Vagina (tissue), 2 donors: ENCODE measurements around the gene SPDYE3.
"Not testable (repeated sequence)": the region's sequence is repeated elsewhere in the genome, so short reads cannot be mapped to it uniquely, and the experiment has no call there.

Source experiments
- POLR2A ChIP-seq, 2 donors: fragments of 450-650 bp; IDR thresholded peaks; one replicate each; pipeline ENCODE4 v1.6.1; 2017; ENCODE audit warnings: antibody characterized with exemption in 2 of 2, mild to moderate bottlenecking in 2 of 2, moderate library complexity in 2 of 2
- POLR2AphosphoS5 ChIP-seq, 2 donors: sonication (generic); formaldehyde crosslinking; IDR thresholded peaks; one replicate each; pipeline ENCODE4 v1.9.0; 2017; ENCODE audit warnings: antibody characterized with exemption in 2 of 2, mild to moderate bottlenecking in 2 of 2, low read depth in 1 of 2; ENCODE audit not compliant: insufficient read depth in 1 of 2
- TF ChIP-seq, protein P1 (sequence below), 3 experiments: fragments of 450-650 bp in 2 of 3; fragments of 200-600 bp in 1 of 3; sonication (generic) in 1 of 3; IDR thresholded peaks; one replicate each; pipeline ENCODE4 v1.5.1; 2017 to 2019; ENCODE audit warnings: antibody characterized with exemption in 3 of 3, mild to moderate bottlenecking in 2 of 3, moderate library complexity in 2 of 3

DNA sequence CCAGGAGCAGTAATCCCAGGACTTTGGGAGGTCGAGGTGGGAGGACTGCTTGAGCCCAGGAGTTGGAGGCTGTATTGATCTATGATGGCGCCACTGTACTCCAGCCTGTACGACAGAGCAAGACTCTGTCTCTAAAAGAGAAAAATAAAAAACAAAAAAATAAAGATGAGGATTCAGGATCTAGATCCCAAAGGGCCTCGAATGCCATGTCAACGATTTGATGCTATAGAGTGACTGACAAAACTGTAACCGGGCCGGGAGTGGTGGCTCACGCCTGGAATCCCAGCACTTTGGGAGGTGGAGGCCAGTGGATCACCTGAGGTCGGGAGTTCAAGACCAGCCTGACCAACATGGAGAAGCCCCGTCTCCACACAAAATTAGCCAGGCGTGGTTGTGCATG, 38.6 kb upstream of the SPDYE3 start:
- TF ChIP-seq, protein P1, sequence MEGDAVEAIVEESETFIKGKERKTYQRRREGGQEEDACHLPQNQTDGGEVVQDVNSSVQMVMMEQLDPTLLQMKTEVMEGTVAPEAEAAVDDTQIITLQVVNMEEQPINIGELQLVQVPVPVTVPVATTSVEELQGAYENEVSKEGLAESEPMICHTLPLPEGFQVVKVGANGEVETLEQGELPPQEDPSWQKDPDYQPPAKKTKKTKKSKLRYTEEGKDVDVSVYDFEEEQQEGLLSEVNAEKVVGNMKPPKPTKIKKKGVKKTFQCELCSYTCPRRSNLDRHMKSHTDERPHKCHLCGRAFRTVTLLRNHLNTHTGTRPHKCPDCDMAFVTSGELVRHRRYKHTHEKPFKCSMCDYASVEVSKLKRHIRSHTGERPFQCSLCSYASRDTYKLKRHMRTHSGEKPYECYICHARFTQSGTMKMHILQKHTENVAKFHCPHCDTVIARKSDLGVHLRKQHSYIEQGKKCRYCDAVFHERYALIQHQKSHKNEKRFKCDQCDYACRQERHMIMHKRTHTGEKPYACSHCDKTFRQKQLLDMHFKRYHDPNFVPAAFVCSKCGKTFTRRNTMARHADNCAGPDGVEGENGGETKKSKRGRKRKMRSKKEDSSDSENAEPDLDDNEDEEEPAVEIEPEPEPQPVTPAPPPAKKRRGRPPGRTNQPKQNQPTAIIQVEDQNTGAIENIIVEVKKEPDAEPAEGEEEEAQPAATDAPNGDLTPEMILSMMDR (IDR thresholded peaks at IDR 0.05): not testable (repeated sequence)
- TF ChIP-seq POLR2A (IDR thresholded peaks at IDR 0.05); POLR2AphosphoS5 (IDR thresholded peaks at IDR 0.05; ENCODE audit: insufficient read depth in 1 of 2, low read depth in 1 of 2): not testable (repeated sequence)
